ENCODE results near the gene CELF3. TPM values are rescaled to one million over a fixed set of nuclear protein-coding genes. Genes with fewer than 3 reads are reported as not detected.

Gene CELF3
- total RNA-seq, 1 experiment from 2014 or later, result 0.42 TPM

GRCh38 chr1:151708891-151709290 lies 7.7 kb downstream of the CELF3 start:
- POLR2A ChIA-PET, result no interaction called here
- TF ChIP-seq EMX1 (CRISPR knock-in tag; IDR thresholded peaks at IDR 0.05) (no peak), SMAD4 (CRISPR knock-in tag; IDR thresholded peaks at IDR 0.05) (no peak), ATF6 (CRISPR knock-in tag; IDR thresholded peaks at IDR 0.05) (no peak), STAT6 (CRISPR knock-in tag; conservative IDR thresholded peaks at IDR 0.05; ENCODE audit: low read depth) (no peak), SMAD3 (CRISPR knock-in tag; IDR thresholded peaks at IDR 0.05; ENCODE audit: borderline replicate concordance) (no peak), ESRRA (CRISPR knock-in tag; IDR thresholded peaks at IDR 0.05; ENCODE audit: borderline replicate concordance) (no peak), IRF1 (CRISPR knock-in tag; IDR thresholded peaks at IDR 0.05) (no peak), ZNF512 (CRISPR knock-in tag; IDR thresholded peaks at IDR 0.05; ENCODE audit: borderline replicate concordance) (no peak), SOX15 (CRISPR knock-in tag; IDR thresholded peaks at IDR 0.05) (no peak), ATF3 (CRISPR knock-in tag; conservative IDR thresholded peaks at IDR 0.05) (no peak), ZNF532 (CRISPR knock-in tag; IDR thresholded peaks at IDR 0.05; ENCODE audit: borderline replicate concordance) (no peak), AFF4 (CRISPR knock-in tag; IDR thresholded peaks at IDR 0.05; ENCODE audit: borderline replicate concordance) (no peak), NR3C1 (CRISPR knock-in tag; conservative IDR thresholded peaks at IDR 0.05; ENCODE audit: low read depth) (no peak), ETV6 (CRISPR knock-in tag; IDR thresholded peaks at IDR 0.05) (no peak), JUN (CRISPR knock-in tag; IDR thresholded peaks at IDR 0.05) (no peak), TCF7 (CRISPR knock-in tag; IDR thresholded peaks at IDR 0.05; ENCODE audit: low read depth) (no peak), JAZF1 (CRISPR knock-in tag; IDR thresholded peaks at IDR 0.05) (no peak), CREM (CRISPR knock-in tag; IDR thresholded peaks at IDR 0.05) (no peak), ZNF416 (CRISPR knock-in tag; IDR thresholded peaks at IDR 0.05) (no peak), ZNF263 (CRISPR knock-in tag; IDR thresholded peaks at IDR 0.05; ENCODE audit: low read depth) (no peak)
- Mint-ChIP-seq H3K27me3 (ENCODE audit: low read depth) (peaks cover 5% of the 10 kb centered on the region; the same call in 1 of the 2 replicates), H3K4me1 (no peaks in the 10 kb centered on the region), H3K9me3 (no peaks in the 10 kb centered on the region), H3K4me3 (no peak overlapping the region), H3K27ac (no peak overlapping the region), H3K36me3 (no peaks in the 10 kb centered on the region)
- no peak for DNase-seq (ENCODE audit: low spot score)
- CTCF ChIA-PET, result interaction anchor here (1.3 kb wide), 1 partner anchor 26 kb away, joined by 4 read pairs; no protein-coding TSS in a partner anchor
- no peak for ATAC-seq
